ENCODE results near the gene AAGAB. TPM values are rescaled to one million over a fixed set of nuclear protein-coding genes. Genes with fewer than 3 reads are reported as not detected.
A peak's percentile ranks its signal among the peaks of the same experiment; 100 is the strongest.

Gene AAGAB
- polyA plus RNA-seq, 6 donors from 2014 or later = 30.7 to 41.8 (median 35.1) TPM

- Mint-ChIP-seq H3K4me1 (peaks cover 41 to 48% (median 45%) of the 10 kb centered on the region in 3 donors), H3K9me3 (no peaks in the 10 kb centered on the region), H3K27ac (peak overlapping the region in 3 of 6 donors; percentile 33 to 83 (median 80)), H3K4me3 (no peak overlapping the region), H3K27me3 (no peaks in the 10 kb centered on the region), H3K36me3 (peaks cover 5 to 36% of the 10 kb centered on the region in 2 donors)
- DNase-seq (no peak), ATAC-seq (ENCODE audit: low read depth in 2 of 2) (no peak)
Measured at GRCh38 chr15:67166280-67167009, 88.0 kb downstream of the AAGAB start.

GRCh38 chr15:67165254-67166253 is 88.9 kb downstream of the AAGAB start:
- peak overlapping the region in 5 of 6 donors; percentile 33 to 83 (median 42) for H3K27ac Mint-ChIP-seq
- ATAC-seq (ENCODE audit: low read depth in 2 of 2) = no peak
- no peak overlapping the region for H3K4me3 Mint-ChIP-seq
- no peaks in the 10 kb centered on the region for H3K9me3 Mint-ChIP-seq
- H3K27me3 Mint-ChIP-seq = no peaks in the 10 kb centered on the region
- no peak for DNase-seq
- H3K4me1 Mint-ChIP-seq = peaks cover 42 to 53% (median 49%) of the 10 kb centered on the region in 3 donors
- H3K36me3 Mint-ChIP-seq = peaks cover 0 to 36% of the 10 kb centered on the region in 2 donors

- H3K27me3 Mint-ChIP-seq = no peaks in the 10 kb centered on the region
- no peaks in the 10 kb centered on the region for H3K9me3 Mint-ChIP-seq
- peak overlapping the region in 5 of 6 donors; percentile 41 to 93 (median 72) for H3K27ac Mint-ChIP-seq
- DNase-seq = no peak
- H3K4me1 Mint-ChIP-seq = peaks cover 42 to 51% (median 47%) of the 10 kb centered on the region in 3 donors
- peak overlapping the region in 1 of 8 donors; percentile 8 for H3K4me3 Mint-ChIP-seq
- ATAC-seq (ENCODE audit: low read depth in 2 of 2) = no peak
- peaks cover 0 to 29% of the 10 kb centered on the region in 2 donors for H3K36me3 Mint-ChIP-seq
Measured at GRCh38 chr15:67164811-67165253, 89.6 kb downstream of the AAGAB start.

GRCh38 chr15:67164401-67164791 is 90.1 kb downstream of the AAGAB start:
- Mint-ChIP-seq H3K9me3 (no peaks in the 10 kb centered on the region), H3K4me3 (peak overlapping the region in 1 of 8 donors; percentile 53), H3K27me3 (no peaks in the 10 kb centered on the region), H3K36me3 (peaks cover 0 to 25% of the 10 kb centered on the region in 2 donors), H3K27ac (peak overlapping the region in 4 of 6 donors; percentile 41 to 93 (median 88)), H3K4me1 (peaks cover 46 to 54% (median 51%) of the 10 kb centered on the region in 3 donors)
- DNase-seq = no peak
- ATAC-seq (ENCODE audit: low read depth in 2 of 2) = no peak

GRCh38 chr15:67163180-67163579 is 91.3 kb downstream of the AAGAB start:
- Mint-ChIP-seq H3K27ac (peak overlapping the region in 4 of 6 donors; percentile 27 to 80 (median 68)), H3K27me3 (no peaks in the 10 kb centered on the region), H3K4me3 (no peak overlapping the region), H3K4me1 (peaks cover 52 to 59% (median 53%) of the 10 kb centered on the region in 3 donors), H3K9me3 (no peaks in the 10 kb centered on the region), H3K36me3 (peaks cover 0 to 16% of the 10 kb centered on the region in 2 donors)
- ATAC-seq (ENCODE audit: low read depth in 2 of 2) (no peak), DNase-seq (no peak)

GRCh38 chr15:67161881-67162280 is 92.6 kb downstream of the AAGAB start:
- Mint-ChIP-seq H3K4me1 (peaks cover 62 to 70% (median 63%) of the 10 kb centered on the region in 3 donors), H3K9me3 (no peaks in the 10 kb centered on the region), H3K4me3 (peak overlapping the region in 2 of 8 donors; percentile 8 to 45), H3K27me3 (no peaks in the 10 kb centered on the region), H3K36me3 (peaks cover 0 to 11% of the 10 kb centered on the region in 2 donors), H3K27ac (peak overlapping the region; percentile 74 to 91 (median 82))
- DNase-seq (no peak), ATAC-seq (ENCODE audit: low read depth in 2 of 2) (no peak)

- Mint-ChIP-seq H3K27ac (peak overlapping the region in 5 of 6 donors; percentile 74 to 91 (median 82)), H3K9me3 (no peaks in the 10 kb centered on the region), H3K4me3 (peak overlapping the region in 1 of 8 donors; percentile 53), H3K27me3 (no peaks in the 10 kb centered on the region), H3K36me3 (peaks cover 0 to 9% of the 10 kb centered on the region in 2 donors), H3K4me1 (peaks cover 63 to 71% (median 63%) of the 10 kb centered on the region in 3 donors)
- no peak for ATAC-seq (ENCODE audit: low read depth in 2 of 2)
- no peak for DNase-seq
Measured at GRCh38 chr15:67161412-67161811, 93.0 kb downstream of the AAGAB start.

- Mint-ChIP-seq H3K4me3 (peak overlapping the region in 1 of 8 donors; percentile 13), H3K4me1 (peaks cover 70 to 93% (median 78%) of the 10 kb centered on the region in 3 donors), H3K9me3 (no peaks in the 10 kb centered on the region), H3K36me3 (peaks cover 0 to 5% of the 10 kb centered on the region in 2 donors), H3K27me3 (no peaks in the 10 kb centered on the region), H3K27ac (peak overlapping the region in 4 of 6 donors; percentile 8 to 91 (median 88))
- no peak for ATAC-seq (ENCODE audit: low read depth in 2 of 2)
- DNase-seq = no peak
Measured at GRCh38 chr15:67158367-67158766, 96.1 kb downstream of the AAGAB start.

- Mint-ChIP-seq H3K27ac (peak overlapping the region; percentile 50 to 91 (median 88)), H3K4me1 (peaks cover 69 to 92% (median 75%) of the 10 kb centered on the region in 3 donors), H3K4me3 (peak overlapping the region in 4 of 8 donors; percentile 9 to 68 (median 55)), H3K36me3 (peaks cover 0 to 5% of the 10 kb centered on the region in 2 donors), H3K27me3 (no peaks in the 10 kb centered on the region), H3K9me3 (no peaks in the 10 kb centered on the region)
- DNase-seq (no peak), ATAC-seq (ENCODE audit: low read depth in 2 of 2) (no peak)
Measured at GRCh38 chr15:67157521-67158252, 96.8 kb downstream of the AAGAB start.

- Mint-ChIP-seq H3K4me1 (peaks cover 69 to 91% (median 75%) of the 10 kb centered on the region in 3 donors), H3K27me3 (no peaks in the 10 kb centered on the region), H3K9me3 (no peaks in the 10 kb centered on the region), H3K4me3 (peak overlapping the region in 1 of 8 donors; percentile 20), H3K36me3 (peaks cover 0 to 5% of the 10 kb centered on the region in 2 donors), H3K27ac (peak overlapping the region in 2 of 6 donors; percentile 43 to 86)
- no peak for ATAC-seq (ENCODE audit: low read depth in 2 of 2)
- no peak for DNase-seq
Measured at GRCh38 chr15:67156834-67157233, 97.6 kb downstream of the AAGAB start.

- no peak for DNase-seq
- H3K27me3 Mint-ChIP-seq = no peaks in the 10 kb centered on the region
- no peaks in the 10 kb centered on the region for H3K9me3 Mint-ChIP-seq
- no peak overlapping the region for H3K4me3 Mint-ChIP-seq
- ATAC-seq (ENCODE audit: low read depth in 2 of 2) = no peak
- peak overlapping the region in 2 of 6 donors; percentile 59 to 86 for H3K27ac Mint-ChIP-seq
- H3K36me3 Mint-ChIP-seq = peaks cover 0 to 5% of the 10 kb centered on the region in 2 donors
- H3K4me1 Mint-ChIP-seq = peaks cover 65 to 87% (median 71%) of the 10 kb centered on the region in 3 donors
Measured at GRCh38 chr15:67156426-67156825, 98.0 kb downstream of the AAGAB start.

- H3K4me3 Mint-ChIP-seq = no peak overlapping the region
- peaks cover 0 to 5% of the 10 kb centered on the region in 2 donors for H3K36me3 Mint-ChIP-seq
- ATAC-seq (ENCODE audit: low read depth in 2 of 2) (no peak), DNase-seq (no peak)
- no peaks in the 10 kb centered on the region for H3K27me3 Mint-ChIP-seq
- peaks cover 62 to 86% (median 64%) of the 10 kb centered on the region in 3 donors for H3K4me1 Mint-ChIP-seq
- H3K27ac Mint-ChIP-seq = peak overlapping the region in 4 of 6 donors; percentile 37 to 84 (median 72)
- no peaks in the 10 kb centered on the region for H3K9me3 Mint-ChIP-seq
Measured at GRCh38 chr15:67154249-67154648, 100.2 kb downstream of the AAGAB start.

Data from naive B cell (primary cell).